ENCODE results near the gene ZNF75A. TPM values are rescaled to one million over a fixed set of nuclear protein-coding genes. Genes with fewer than 3 reads are reported as not detected.
A peak's percentile ranks its signal among the peaks of the same experiment; 100 is the strongest.

ZNF75A gene
- total and polyA plus RNA-seq, 9 of the 15 experiments (the other 6 are each of a cell fraction or from before 2014, with no cell fraction given): 7.2 to 24.5 (median 17.1) TPM

DNA sequence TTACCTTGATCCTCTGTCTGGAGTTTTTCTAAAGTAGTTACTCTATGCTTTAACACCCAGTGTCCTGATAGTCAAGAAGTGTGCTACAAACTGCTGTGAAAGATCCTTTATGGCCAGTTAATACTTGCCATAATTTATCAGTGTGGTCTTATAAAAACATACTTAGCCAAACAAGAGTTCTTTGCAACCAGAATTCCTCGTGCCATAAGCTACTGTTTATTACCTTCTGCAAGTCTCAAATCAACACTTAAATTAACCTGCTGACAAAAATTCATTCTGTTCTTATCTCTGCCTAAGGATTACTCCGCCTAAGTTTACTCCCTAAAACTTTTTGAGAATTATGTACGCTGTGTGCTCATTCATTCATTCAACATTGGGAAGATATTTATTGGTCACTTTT, 22.8 kb downstream of the ZNF75A start:
- H3K4me2 ChIP-seq (ENCODE audit: insufficient read depth, low read length): no peak overlapping the region
- no peak overlapping the region for H2AFZ ChIP-seq (ENCODE audit: low read depth, low read length)
- no peaks in the 10 kb centered on the region for H4K20me1 ChIP-seq (replicated peaks; ENCODE audit: control insufficient read depth, insufficient read depth, low read length)
- H3K36me3 ChIP-seq (ENCODE audit: control insufficient read depth, insufficient read depth, low read length): no peaks in the 10 kb centered on the region
- FAIRE-seq: no peak
- H3K9me3 ChIP-seq (replicated peaks; ENCODE audit: control insufficient read depth, insufficient read depth, low read depth, low read length): no peaks in the 10 kb centered on the region
- H3K9ac ChIP-seq (ENCODE audit: insufficient read depth in 1 of 2, low read depth in 2 of 2, low read length in 2 of 2): no peak overlapping the region
- 2% methylated on average over 3 of the region's 3 CpGs for whole genome bisulfite sequencing (ENCODE audit: insufficient coverage, low coverage, missing lambda C conversion rate)
- no peak for ATAC-seq
- no peak for TF ChIP-seq ZSCAN29 (IDR thresholded peaks at IDR 0.05)
- TF ChIP-seq ZNF778 (CRISPR knock-in tag; IDR thresholded peaks at IDR 0.05): no peak
- no peak for TF ChIP-seq MTA2 (IDR thresholded peaks at IDR 0.05; ENCODE audit: low read depth)
- TF ChIP-seq GABPB1 (CRISPR knock-in tag; IDR thresholded peaks at IDR 0.05): no peak
- TF ChIP-seq ZZZ3 (IDR thresholded peaks at IDR 0.05): no peak
- no peak for TF ChIP-seq CREB1 (IDR thresholded peaks at IDR 0.05)
- no peak for TF ChIP-seq CREB1 (CRISPR knock-in tag; IDR thresholded peaks at IDR 0.05)
- TF ChIP-seq, protein P1, sequence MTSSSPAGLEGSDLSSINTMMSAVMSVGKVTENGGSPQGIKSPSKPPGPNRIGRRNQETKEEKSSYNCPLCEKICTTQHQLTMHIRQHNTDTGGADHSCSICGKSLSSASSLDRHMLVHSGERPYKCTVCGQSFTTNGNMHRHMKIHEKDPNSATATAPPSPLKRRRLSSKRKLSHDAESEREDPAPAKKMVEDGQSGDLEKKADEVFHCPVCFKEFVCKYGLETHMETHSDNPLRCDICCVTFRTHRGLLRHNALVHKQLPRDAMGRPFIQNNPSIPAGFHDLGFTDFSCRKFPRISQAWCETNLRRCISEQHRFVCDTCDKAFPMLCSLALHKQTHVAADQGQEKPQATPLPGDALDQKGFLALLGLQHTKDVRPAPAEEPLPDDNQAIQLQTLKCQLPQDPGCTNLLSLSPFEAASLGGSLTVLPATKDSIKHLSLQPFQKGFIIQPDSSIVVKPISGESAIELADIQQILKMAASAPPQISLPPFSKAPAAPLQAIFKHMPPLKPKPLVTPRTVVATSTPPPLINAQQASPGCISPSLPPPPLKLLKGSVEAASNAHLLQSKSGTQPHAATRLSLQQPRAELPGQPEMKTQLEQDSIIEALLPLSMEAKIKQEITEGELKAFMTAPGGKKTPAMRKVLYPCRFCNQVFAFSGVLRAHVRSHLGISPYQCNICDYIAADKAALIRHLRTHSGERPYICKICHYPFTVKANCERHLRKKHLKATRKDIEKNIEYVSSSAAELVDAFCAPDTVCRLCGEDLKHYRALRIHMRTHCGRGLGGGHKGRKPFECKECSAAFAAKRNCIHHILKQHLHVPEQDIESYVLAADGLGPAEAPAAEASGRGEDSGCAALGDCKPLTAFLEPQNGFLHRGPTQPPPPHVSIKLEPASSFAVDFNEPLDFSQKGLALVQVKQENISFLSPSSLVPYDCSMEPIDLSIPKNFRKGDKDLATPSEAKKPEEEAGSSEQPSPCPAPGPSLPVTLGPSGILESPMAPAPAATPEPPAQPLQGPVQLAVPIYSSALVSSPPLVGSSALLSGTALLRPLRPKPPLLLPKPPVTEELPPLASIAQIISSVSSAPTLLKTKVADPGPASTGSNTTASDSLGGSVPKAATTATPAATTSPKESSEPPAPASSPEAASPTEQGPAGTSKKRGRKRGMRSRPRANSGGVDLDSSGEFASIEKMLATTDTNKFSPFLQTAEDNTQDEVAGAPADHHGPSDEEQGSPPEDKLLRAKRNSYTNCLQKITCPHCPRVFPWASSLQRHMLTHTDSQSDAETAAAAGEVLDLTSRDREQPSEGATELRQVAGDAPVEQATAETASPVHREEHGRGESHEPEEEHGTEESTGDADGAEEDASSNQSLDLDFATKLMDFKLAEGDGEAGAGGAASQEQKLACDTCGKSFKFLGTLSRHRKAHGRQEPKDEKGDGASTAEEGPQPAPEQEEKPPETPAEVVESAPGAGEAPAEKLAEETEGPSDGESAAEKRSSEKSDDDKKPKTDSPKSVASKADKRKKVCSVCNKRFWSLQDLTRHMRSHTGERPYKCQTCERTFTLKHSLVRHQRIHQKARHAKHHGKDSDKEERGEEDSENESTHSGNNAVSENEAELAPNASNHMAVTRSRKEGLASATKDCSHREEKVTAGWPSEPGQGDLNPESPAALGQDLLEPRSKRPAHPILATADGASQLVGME (CRISPR knock-in tag; IDR thresholded peaks at IDR 0.05): no peak
- no peak for TF ChIP-seq CBX8 (IDR thresholded peaks at IDR 0.05; ENCODE audit: borderline replicate concordance, extremely low read depth, low read depth, low read length, poor library complexity, severe bottlenecking)
- intact Hi-C loops (cut with micrococcal nuclease): no loop called here
- H3K27ac ChIP-seq (ENCODE audit: extremely low read depth, low read depth, low read length): no peak overlapping the region
- no peaks in the 10 kb centered on the region for H3K9me1 ChIP-seq (ENCODE audit: control insufficient read depth, insufficient read depth, low read length)
- H3K27me3 ChIP-seq (ENCODE audit: control insufficient read depth in 2 of 2, insufficient read depth in 2 of 2, low read length in 2 of 2): peaks cover 4 to 5% of the 10 kb centered on the region in 2 experiments; a peak in 3 of 5 replicates
- ChIA-PET POLR2A (interaction anchor here (0.7 kb wide), 1 partner anchor 16 kb away, joined by 5 read pairs; no protein-coding TSS in a partner anchor), CTCF (ENCODE audit: low intra/inter-chr PET ratio) (no interaction called here)
- H3K4me3 ChIP-seq: no peak overlapping the region
- peak in 1 of 4 experiments; percentile 3 for DNase-seq (ENCODE audit: extremely low read depth in 1 of 4, low spot score in 3 of 4)
- in situ Hi-C loops (cut with MboI): no loop called here
- no TSS peak for BruUV-seq (replicated peaks)
- no peaks in the 10 kb centered on the region for H3K79me2 ChIP-seq (ENCODE audit: control insufficient read depth, insufficient read depth, low read length)
- H3K4me1 ChIP-seq (replicated peaks in 1 of 2; ENCODE audit: control insufficient read depth in 2 of 2, insufficient read depth in 2 of 2, low read length in 2 of 2): no peaks in the 10 kb centered on the region; a peak in 1 of 5 replicates
